ENCODE results near the gene SASH3.

SASH3 gene

DNA sequence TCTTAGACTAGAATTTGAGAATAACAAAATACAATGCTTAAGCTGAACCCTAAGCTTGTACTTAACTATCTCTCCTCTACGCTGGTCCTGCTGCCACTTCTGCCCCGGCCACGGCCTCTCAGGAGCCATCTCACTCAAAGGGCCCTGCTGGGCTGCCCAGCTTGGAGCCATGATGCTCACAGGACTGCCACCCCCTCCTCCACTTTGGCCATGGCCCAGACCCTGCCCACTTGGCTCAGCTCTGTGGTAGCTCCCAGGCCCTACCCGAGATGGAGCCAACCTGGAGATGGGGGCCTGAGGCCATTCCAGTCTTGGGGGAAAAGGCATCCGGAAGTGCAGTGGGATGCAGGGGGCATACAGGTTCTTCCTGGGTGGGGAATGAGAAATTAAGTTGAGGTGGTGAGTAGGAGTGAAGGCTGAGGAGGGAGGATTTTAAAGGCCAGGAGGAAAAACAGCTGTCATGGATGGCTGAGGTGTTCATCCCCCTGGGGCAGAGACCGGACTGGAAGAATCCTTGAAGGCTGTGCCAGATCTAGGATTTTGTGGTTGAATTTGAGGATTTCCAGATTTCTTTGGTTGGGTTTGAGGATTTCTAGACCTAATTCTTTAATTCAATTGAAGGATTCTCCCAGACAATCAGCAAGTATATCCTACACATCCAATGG is 824 bp downstream of the SASH3 start:
- ChIA-PET POLR2A (interaction anchor here (0.6 kb wide), 1 partner anchor 151 kb away, joined by 3 read pairs; no protein-coding TSS in a partner anchor), CTCF (interaction anchor here (1.0 kb wide), 1 partner anchor 54 kb away, joined by 4 read pairs; no protein-coding TSS in a partner anchor)
- TF ChIP-seq YY2 (tag by site-specific recombination; IDR thresholded peaks at IDR 0.05) (no peak), ZNF202 (tag by site-specific recombination; IDR thresholded peaks at IDR 0.05; ENCODE audit: borderline replicate concordance) (no peak), ZNF561 (tag by site-specific recombination; IDR thresholded peaks at IDR 0.05; ENCODE audit: borderline replicate concordance) (no peak), ZNF501 (tag by site-specific recombination; IDR thresholded peaks at IDR 0.05) (no peak)
- TF ChIP-seq, protein P1, sequence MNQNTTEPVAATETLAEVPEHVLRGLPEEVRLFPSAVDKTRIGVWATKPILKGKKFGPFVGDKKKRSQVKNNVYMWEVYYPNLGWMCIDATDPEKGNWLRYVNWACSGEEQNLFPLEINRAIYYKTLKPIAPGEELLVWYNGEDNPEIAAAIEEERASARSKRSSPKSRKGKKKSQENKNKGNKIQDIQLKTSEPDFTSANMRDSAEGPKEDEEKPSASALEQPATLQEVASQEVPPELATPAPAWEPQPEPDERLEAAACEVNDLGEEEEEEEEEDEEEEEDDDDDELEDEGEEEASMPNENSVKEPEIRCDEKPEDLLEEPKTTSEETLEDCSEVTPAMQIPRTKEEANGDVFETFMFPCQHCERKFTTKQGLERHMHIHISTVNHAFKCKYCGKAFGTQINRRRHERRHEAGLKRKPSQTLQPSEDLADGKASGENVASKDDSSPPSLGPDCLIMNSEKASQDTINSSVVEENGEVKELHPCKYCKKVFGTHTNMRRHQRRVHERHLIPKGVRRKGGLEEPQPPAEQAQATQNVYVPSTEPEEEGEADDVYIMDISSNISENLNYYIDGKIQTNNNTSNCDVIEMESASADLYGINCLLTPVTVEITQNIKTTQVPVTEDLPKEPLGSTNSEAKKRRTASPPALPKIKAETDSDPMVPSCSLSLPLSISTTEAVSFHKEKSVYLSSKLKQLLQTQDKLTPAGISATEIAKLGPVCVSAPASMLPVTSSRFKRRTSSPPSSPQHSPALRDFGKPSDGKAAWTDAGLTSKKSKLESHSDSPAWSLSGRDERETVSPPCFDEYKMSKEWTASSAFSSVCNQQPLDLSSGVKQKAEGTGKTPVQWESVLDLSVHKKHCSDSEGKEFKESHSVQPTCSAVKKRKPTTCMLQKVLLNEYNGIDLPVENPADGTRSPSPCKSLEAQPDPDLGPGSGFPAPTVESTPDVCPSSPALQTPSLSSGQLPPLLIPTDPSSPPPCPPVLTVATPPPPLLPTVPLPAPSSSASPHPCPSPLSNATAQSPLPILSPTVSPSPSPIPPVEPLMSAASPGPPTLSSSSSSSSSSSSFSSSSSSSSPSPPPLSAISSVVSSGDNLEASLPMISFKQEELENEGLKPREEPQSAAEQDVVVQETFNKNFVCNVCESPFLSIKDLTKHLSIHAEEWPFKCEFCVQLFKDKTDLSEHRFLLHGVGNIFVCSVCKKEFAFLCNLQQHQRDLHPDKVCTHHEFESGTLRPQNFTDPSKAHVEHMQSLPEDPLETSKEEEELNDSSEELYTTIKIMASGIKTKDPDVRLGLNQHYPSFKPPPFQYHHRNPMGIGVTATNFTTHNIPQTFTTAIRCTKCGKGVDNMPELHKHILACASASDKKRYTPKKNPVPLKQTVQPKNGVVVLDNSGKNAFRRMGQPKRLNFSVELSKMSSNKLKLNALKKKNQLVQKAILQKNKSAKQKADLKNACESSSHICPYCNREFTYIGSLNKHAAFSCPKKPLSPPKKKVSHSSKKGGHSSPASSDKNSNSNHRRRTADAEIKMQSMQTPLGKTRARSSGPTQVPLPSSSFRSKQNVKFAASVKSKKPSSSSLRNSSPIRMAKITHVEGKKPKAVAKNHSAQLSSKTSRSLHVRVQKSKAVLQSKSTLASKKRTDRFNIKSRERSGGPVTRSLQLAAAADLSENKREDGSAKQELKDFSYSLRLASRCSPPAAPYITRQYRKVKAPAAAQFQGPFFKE (tag by site-specific recombination; IDR thresholded peaks at IDR 0.05; ENCODE audit: borderline replicate concordance), result no peak

DNA sequence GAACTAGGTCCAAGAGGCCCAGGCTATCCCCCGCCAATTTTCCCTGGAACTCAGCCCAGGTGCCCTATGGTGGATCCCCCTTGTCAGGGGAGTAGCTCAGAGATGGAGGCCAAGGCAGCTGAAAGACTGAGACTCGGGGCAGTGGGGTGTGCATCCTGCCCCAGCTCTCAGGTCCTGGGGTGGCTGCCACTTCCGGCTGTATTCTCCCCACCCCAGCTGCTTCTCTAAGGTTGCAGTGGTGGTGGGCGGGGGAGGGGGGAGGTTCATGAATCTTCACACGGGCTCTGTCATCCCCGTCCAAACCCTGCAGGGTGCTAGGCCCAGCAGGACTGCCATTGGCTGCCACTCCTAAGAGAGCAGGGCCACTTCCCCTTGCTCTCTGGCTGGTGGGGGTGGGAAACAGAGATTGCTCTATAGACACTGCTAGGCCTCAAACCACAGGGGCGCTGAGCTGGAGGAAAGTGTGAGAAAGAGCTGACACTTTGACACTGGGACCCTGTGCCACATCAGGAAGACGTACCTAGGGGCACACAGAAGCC is 1.5 kb downstream of the SASH3 start:
- no peak overlapping the region for H3K27ac ChIP-seq (ENCODE audit: extremely low read depth, low read depth, low read length)
- H3K9me3 ChIP-seq (ENCODE audit: control insufficient read depth, insufficient read depth, low read depth, low read length), result no peaks in the 10 kb centered on the region

More for the DNA sequence above, 824 bp downstream of the SASH3 start:
- H3K27ac ChIP-seq (ENCODE audit: extremely low read depth, low read depth, low read length), result no peak overlapping the region
- no peak overlapping the region for H3K4me3 ChIP-seq (ENCODE audit: low read depth, low read length)
- H3K4me1 ChIP-seq (ENCODE audit: control insufficient read depth, insufficient read depth, low read length), result no peaks in the 10 kb centered on the region
- H3K36me3 ChIP-seq (ENCODE audit: control insufficient read depth in 2 of 2, insufficient read depth in 1 of 2, low read length in 2 of 2), result no peaks in the 10 kb centered on the region
- H3K9me3 ChIP-seq (ENCODE audit: control insufficient read depth, insufficient read depth, low read depth, low read length), result no peaks in the 10 kb centered on the region

More for the DNA sequence above, 1.5 kb downstream of the SASH3 start:
- CTCF ChIA-PET, result interaction anchor here (0.5 to 1.0 kb wide), 4 partner anchors 11 to 143 kb away, joined by 3 to 6 read pairs (median 4); no protein-coding TSS in a partner anchor
- H3K36me3 ChIP-seq (ENCODE audit: control insufficient read depth in 2 of 2, insufficient read depth in 1 of 2, low read length in 2 of 2), result no peaks in the 10 kb centered on the region
- no peaks in the 10 kb centered on the region for H3K4me1 ChIP-seq (ENCODE audit: control insufficient read depth, insufficient read depth, low read length)
- no peak for TF ChIP-seq ZNF341 (tag by site-specific recombination; IDR thresholded peaks at IDR 0.05; ENCODE audit: low read depth)
- TF ChIP-seq KLF8 (tag by site-specific recombination; IDR thresholded peaks at IDR 0.05), result no peak
- TF ChIP-seq ZNF169 (tag by site-specific recombination; IDR thresholded peaks at IDR 0.05), result no peak
- no peak for TF ChIP-seq TRIM28 (IDR thresholded peaks at IDR 0.05; ENCODE audit: borderline replicate concordance, low read length)
- TF ChIP-seq, protein P2, sequence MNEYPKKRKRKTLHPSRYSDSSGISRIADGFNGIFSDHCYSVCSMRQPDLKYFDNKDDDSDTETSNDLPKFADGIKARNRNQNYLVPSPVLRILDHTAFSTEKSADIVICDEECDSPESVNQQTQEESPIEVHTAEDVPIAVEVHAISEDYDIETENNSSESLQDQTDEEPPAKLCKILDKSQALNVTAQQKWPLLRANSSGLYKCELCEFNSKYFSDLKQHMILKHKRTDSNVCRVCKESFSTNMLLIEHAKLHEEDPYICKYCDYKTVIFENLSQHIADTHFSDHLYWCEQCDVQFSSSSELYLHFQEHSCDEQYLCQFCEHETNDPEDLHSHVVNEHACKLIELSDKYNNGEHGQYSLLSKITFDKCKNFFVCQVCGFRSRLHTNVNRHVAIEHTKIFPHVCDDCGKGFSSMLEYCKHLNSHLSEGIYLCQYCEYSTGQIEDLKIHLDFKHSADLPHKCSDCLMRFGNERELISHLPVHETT (tag by site-specific recombination; IDR thresholded peaks at IDR 0.05), result no peak
- TF ChIP-seq SCRT1 (tag by site-specific recombination; IDR thresholded peaks at IDR 0.05; ENCODE audit: borderline replicate concordance), result no peak
- no peak for TF ChIP-seq ZNF501 (tag by site-specific recombination; IDR thresholded peaks at IDR 0.05)
- TF ChIP-seq ZNF211 (tag by site-specific recombination; IDR thresholded peaks at IDR 0.05; ENCODE audit: low read depth), result no peak
- TF ChIP-seq ZNF426 (tag by site-specific recombination; IDR thresholded peaks at IDR 0.05), result no peak
- TF ChIP-seq, protein P3, sequence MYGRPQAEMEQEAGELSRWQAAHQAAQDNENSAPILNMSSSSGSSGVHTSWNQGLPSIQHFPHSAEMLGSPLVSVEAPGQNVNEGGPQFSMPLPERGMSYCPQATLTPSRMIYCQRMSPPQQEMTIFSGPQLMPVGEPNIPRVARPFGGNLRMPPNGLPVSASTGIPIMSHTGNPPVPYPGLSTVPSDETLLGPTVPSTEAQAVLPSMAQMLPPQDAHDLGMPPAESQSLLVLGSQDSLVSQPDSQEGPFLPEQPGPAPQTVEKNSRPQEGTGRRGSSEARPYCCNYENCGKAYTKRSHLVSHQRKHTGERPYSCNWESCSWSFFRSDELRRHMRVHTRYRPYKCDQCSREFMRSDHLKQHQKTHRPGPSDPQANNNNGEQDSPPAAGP (tag by site-specific recombination; IDR thresholded peaks at IDR 0.05), result no peak
- no peak for TF ChIP-seq ZNF610 (tag by site-specific recombination; IDR thresholded peaks at IDR 0.05; ENCODE audit: borderline replicate concordance)
- TF ChIP-seq, protein P4, sequence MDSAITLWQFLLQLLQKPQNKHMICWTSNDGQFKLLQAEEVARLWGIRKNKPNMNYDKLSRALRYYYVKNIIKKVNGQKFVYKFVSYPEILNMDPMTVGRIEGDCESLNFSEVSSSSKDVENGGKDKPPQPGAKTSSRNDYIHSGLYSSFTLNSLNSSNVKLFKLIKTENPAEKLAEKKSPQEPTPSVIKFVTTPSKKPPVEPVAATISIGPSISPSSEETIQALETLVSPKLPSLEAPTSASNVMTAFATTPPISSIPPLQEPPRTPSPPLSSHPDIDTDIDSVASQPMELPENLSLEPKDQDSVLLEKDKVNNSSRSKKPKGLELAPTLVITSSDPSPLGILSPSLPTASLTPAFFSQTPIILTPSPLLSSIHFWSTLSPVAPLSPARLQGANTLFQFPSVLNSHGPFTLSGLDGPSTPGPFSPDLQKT (IDR thresholded peaks at IDR 0.05; ENCODE audit: borderline replicate concordance, low read depth, low read length), result no peak
- TF ChIP-seq ZNF558 (tag by site-specific recombination; IDR thresholded peaks at IDR 0.05), result no peak
- no peak for TF ChIP-seq RBAK (tag by site-specific recombination; IDR thresholded peaks at IDR 0.05)
- TF ChIP-seq ZNF274 (IDR thresholded peaks at IDR 0.05; ENCODE audit: low read length), result no peak
- TF ChIP-seq ZNF274 (tag by site-specific recombination; IDR thresholded peaks at IDR 0.05; ENCODE audit: borderline replicate concordance), result no peak
- no peak for TF ChIP-seq GLIS2 (tag by site-specific recombination; IDR thresholded peaks at IDR 0.05)
- TF ChIP-seq ZNF555 (tag by site-specific recombination; conservative IDR thresholded peaks at IDR 0.05), result no peak
- no peak for TF ChIP-seq ZNF19 (tag by site-specific recombination; IDR thresholded peaks at IDR 0.05; ENCODE audit: low read depth)
- no peak for TF ChIP-seq ZNF366 (tag by site-specific recombination; conservative IDR thresholded peaks at IDR 0.05)
- POLR2A ChIA-PET, result interaction anchor here (0.6 kb wide), 1 partner anchor 150 kb away, joined by 3 read pairs; no protein-coding TSS in a partner anchor
- H3K4me3 ChIP-seq (ENCODE audit: low read depth, low read length), result no peak overlapping the region

Data from HEK293 (cell line).